ENCODE results near the gene TBC1D1.

The TBC1D1 gene

GRCh38 chr4:38086151-38086848 lies 195.4 kb downstream of the TBC1D1 start:
- no peak for DNase-seq

- no peak for DNase-seq
Observed at GRCh38 chr4:38086849-38087226, 196.0 kb downstream of the TBC1D1 start.

GRCh38 chr4:38088321-38088720 lies 197.4 kb downstream of the TBC1D1 start:
- no peak for DNase-seq

GRCh38 chr4:38089961-38090360 lies 199.1 kb downstream of the TBC1D1 start:
- DNase-seq = no peak

GRCh38 chr4:38090455-38091246 lies 199.8 kb downstream of the TBC1D1 start:
- DNase-seq = no peak

GRCh38 chr4:38091636-38092035 lies 200.8 kb downstream of the TBC1D1 start:
- no peak for DNase-seq

GRCh38 chr4:38092701-38093100 lies 201.8 kb downstream of the TBC1D1 start:
- no peak for DNase-seq

GRCh38 chr4:38094419-38094818 lies 203.5 kb downstream of the TBC1D1 start:
- no peak for DNase-seq

GRCh38 chr4:38095691-38096090 lies 204.8 kb downstream of the TBC1D1 start:
- no peak for DNase-seq

- DNase-seq = no peak
Observed at GRCh38 chr4:38097818-38098217, 206.9 kb downstream of the TBC1D1 start.

- no peak for DNase-seq
Observed at GRCh38 chr4:38099020-38099600, 208.2 kb downstream of the TBC1D1 start.

GRCh38 chr4:38099908-38100407 lies 209.1 kb downstream of the TBC1D1 start:
- no peak for DNase-seq

- DNase-seq = no peak
Observed at GRCh38 chr4:38100474-38101255, 209.8 kb downstream of the TBC1D1 start.

- DNase-seq = no peak
Observed at GRCh38 chr4:38101563-38101962, 210.7 kb downstream of the TBC1D1 start.

- no peak for DNase-seq
Observed at GRCh38 chr4:38102957-38103588, 212.2 kb downstream of the TBC1D1 start.

GRCh38 chr4:38105475-38106220 lies 214.8 kb downstream of the TBC1D1 start:
- DNase-seq = no peak

GRCh38 chr4:38106311-38106710 lies 215.4 kb downstream of the TBC1D1 start:
- no peak for DNase-seq

- DNase-seq = no peak
Observed at GRCh38 chr4:38106886-38107514, 216.1 kb downstream of the TBC1D1 start.

- DNase-seq = no peak
Observed at GRCh38 chr4:38107818-38108217, 216.9 kb downstream of the TBC1D1 start.

- no peak for DNase-seq
Observed at GRCh38 chr4:38109370-38109769, 218.5 kb downstream of the TBC1D1 start.

- DNase-seq = no peak
Observed at GRCh38 chr4:38109896-38110295, 219.0 kb downstream of the TBC1D1 start.
